A549 (cell line): ENCODE measurements around the gene OCIAD2.

ENCODE experiments used
- CHD4 ChIP-seq: fragments of 200-600 bp; sonication (generic); IDR thresholded peaks from 2 replicates; pipeline ENCODE4 v1.6.1; 2016; ENCODE audit warnings: antibody characterized with exemption, mild to moderate bottlenecking, borderline replicate concordance
- CTCF ChIP-seq: fragments of >200 bp; sonication (Bioruptor Twin); formaldehyde crosslinking; IDR thresholded peaks from 3 replicates; pipeline ENCODE4 v1.5.1; 2016
- POLR2A ChIP-seq: IDR thresholded peaks from 2 replicates; pipeline ENCODE4 v1.6.1; 2012; ENCODE audit warnings: mild to moderate bottlenecking, low read length
- USF2 ChIP-seq: fragments of 450-650 bp; IDR thresholded peaks from 2 replicates; pipeline ENCODE4 v1.6.1; 2014; ENCODE audit warnings: antibody characterized with exemption

- TF ChIP-seq CHD4 (no peak), POLR2A (no peak), CTCF (no peak), USF2 (no peak)
These were observed 42.5 kb upstream of the OCIAD2 start for GRCh38 chr4:48949086-48949485.
